GM21447 (cell line): ENCODE data around the gene RNLS.
A peak's percentile ranks its signal among the peaks of the same experiment; 100 is the strongest.

Source experiments
- ATAC-seq: cut with Tn5 transposase; IDR thresholded peaks from one replicate; pipeline ENCODE4 v1.9.1; 2021; ENCODE audit not compliant: unreplicated experiment

Gene RNLS

GRCh38 chr10:88553116-88553752 is 29.9 kb downstream of the RNLS start:
- ATAC-seq = peak; percentile 86

GRCh38 chr10:88551246-88551645 is 31.9 kb downstream of the RNLS start:
- no peak for ATAC-seq

- no peak for ATAC-seq
Measured at GRCh38 chr10:88546497-88546896, 36.6 kb downstream of the RNLS start.

GRCh38 chr10:88545359-88545758 is 37.8 kb downstream of the RNLS start:
- no peak for ATAC-seq

GRCh38 chr10:88544140-88544870 is 38.8 kb downstream of the RNLS start:
- ATAC-seq = no peak

- ATAC-seq = no peak
Measured at GRCh38 chr10:88542522-88542921, 40.6 kb downstream of the RNLS start.

- no peak for ATAC-seq
Measured at GRCh38 chr10:88541116-88541626, 41.9 kb downstream of the RNLS start.

GRCh38 chr10:88540351-88540750 is 42.8 kb downstream of the RNLS start:
- no peak for ATAC-seq

GRCh38 chr10:88538048-88538447 is 45.1 kb downstream of the RNLS start:
- no peak for ATAC-seq

- ATAC-seq = no peak
Measured at GRCh38 chr10:88537322-88537721, 45.8 kb downstream of the RNLS start.

- no peak for ATAC-seq
Measured at GRCh38 chr10:88536437-88536836, 46.7 kb downstream of the RNLS start.

- ATAC-seq = no peak
Measured at GRCh38 chr10:88534072-88534665, 48.9 kb downstream of the RNLS start.

GRCh38 chr10:88531392-88532052 is 51.6 kb downstream of the RNLS start:
- ATAC-seq = no peak

GRCh38 chr10:88530629-88531391 is 52.3 kb downstream of the RNLS start:
- no peak for ATAC-seq

GRCh38 chr10:88530093-88530492 is 53.0 kb downstream of the RNLS start:
- ATAC-seq = no peak

- no peak for ATAC-seq
Measured at GRCh38 chr10:88528806-88529570, 54.1 kb downstream of the RNLS start.

GRCh38 chr10:88528201-88528600 is 54.9 kb downstream of the RNLS start:
- ATAC-seq = no peak

GRCh38 chr10:88527245-88527644 is 55.9 kb downstream of the RNLS start:
- no peak for ATAC-seq

GRCh38 chr10:88526501-88527105 is 56.5 kb downstream of the RNLS start:
- ATAC-seq = no peak
